SKM-1 (cell line): ENCODE data around the gene CRBN.

Experiments
- DNase-seq: peaks from one replicate; lab custom pipeline; 2025; ENCODE audit not compliant: unreplicated experiment; lab: John Stamatoyannopoulos, UW

CRBN gene

DNA sequence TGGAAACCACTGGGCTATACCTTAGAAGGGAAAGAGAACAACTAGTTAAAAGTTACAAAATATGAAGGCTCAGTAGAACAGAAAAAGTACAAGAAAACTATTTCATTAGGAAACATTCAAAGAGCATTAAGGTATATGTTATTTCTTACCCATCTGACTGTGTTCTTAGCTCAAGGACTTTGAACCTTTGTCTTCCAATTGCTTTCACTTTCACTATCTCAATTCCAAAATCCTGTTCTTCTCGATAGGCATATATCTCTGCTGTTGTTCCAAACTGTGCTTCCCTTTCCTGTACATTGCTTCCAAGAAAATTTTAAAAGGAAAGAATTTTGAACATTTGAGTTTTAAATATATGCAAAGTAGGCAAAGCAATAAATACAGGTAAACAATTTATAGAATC lies 6.9 kb downstream of the CRBN start:
- no peak for DNase-seq

GRCh38 chr3:3170998-3171397 lies 8.5 kb downstream of the CRBN start:
- DNase-seq = peak; percentile 6

DNA sequence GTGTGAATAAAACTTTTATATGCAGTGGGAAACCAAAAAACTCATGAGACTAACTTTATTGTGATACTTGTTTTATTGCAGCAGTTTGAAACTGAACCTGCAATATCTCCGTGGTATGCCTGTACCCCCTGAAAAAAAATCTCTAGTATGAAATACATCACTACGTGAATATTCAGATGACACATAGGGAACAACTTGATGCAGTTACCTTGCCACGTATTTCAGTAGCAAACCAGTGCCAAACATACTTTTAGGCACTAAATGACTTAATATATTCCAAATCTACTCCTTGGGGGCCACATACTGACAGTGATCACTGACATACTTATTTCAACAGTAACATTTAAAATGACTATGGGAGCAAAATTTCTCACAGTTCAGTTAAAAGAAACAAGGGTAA lies 13.8 kb downstream of the CRBN start:
- no peak for DNase-seq

DNA sequence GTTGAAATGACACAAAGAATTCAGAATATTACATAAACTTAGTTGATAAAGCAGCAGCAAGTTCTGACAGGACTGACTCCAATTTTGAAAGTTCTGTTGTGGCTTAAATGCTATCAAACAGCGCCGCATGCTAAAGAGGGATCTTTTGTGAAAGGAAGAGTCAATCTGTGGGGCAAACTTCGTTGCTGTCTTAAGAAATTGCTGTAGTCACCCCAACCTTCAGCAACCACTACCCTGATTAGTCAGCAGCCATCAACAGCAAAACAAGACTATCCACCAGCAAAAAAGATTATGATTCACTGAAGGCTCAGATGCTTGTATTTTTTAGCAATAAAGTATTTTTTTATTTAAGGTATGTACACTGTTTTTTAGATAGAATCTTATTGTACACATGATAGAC lies 14.2 kb downstream of the CRBN start:
- no peak for DNase-seq

GRCh38 chr3:3160826-3161225 lies 18.7 kb downstream of the CRBN start:
- DNase-seq = no peak

DNA sequence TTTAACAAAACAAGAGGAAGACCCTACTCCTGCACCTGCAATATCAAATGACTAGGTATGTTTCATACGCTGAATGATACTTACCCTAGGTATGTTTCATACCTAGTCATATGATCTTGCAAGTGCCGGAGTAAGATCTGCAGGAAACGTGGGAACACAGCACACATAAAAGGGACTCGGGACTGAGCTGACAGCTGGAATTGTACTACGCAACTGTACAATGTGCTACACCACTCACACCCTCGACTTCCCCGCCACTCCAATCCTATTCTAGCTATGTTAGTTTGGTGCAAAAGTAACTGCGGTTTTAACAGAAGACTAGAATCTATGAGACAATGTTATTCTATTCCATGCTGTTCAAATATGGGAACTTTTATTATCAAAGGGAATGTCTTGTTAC lies 22.0 kb downstream of the CRBN start:
- DNase-seq = no peak

DNA sequence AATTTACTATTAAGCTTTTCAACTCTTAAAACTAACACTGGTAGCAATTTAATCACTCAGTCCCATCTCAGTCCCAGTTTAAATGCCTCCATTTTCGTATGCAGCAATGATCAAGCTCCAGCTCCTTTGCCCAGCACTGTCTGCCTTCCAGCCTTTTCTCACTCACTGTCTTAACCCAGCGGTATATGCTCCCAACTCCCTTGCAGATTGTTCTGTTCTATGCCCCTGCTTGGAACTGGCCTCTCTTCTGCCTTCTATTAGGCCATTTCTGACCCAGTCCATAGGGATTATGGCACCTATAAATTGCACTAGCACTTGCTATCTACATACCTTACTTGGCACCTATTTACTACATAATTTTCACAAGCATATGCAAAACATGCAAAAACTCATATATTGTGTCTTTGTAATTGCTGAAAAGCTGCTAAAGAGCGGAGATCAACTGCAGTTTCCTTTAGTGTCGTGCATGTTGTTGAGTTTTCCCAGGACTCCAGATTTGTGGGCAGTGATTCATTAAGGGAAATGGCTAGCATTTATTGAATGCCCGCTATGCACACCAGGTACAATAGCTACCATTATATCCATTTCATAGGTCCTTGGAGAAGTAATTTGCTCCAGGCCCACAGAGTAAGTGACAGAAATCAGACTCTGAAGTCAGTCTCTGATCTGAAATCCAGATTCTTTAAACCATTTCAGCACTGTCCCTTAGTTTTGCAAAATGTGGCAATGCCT lies 24.4 kb downstream of the CRBN start:
- no peak for DNase-seq

- no peak for DNase-seq
Observed at GRCh38 chr3:3151513-3151912, 28.0 kb downstream of the CRBN start.

DNA sequence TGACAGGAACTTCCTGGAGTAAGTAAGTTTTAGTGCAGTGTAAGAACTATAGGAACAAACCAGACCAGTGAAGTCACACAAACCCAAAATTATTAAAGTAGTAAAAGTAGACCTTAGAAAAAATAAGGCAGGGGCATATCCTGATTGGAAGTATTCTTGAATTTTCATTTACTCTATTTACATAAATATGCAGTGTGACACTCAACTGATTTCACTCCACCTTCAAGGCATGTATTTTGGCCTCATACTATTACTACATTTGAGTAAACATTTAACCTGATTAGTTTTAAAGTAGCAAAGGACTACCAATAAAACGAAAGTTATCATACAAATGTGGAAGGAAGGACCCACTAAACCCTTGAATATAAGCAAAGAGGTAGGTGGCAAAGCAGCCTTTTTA lies 29.9 kb downstream of the CRBN start:
- no peak for DNase-seq

- no peak for DNase-seq
Observed at GRCh38 chr3:3145831-3146230, 33.7 kb downstream of the CRBN start.

- DNase-seq = no peak
Observed at GRCh38 chr3:3141939-3142338, 37.6 kb downstream of the CRBN start.

GRCh38 chr3:3137526-3137925 lies 42.0 kb downstream of the CRBN start:
- no peak for DNase-seq

- DNase-seq = no peak
Observed at GRCh38 chr3:3134750-3135448, 44.6 kb downstream of the CRBN start.

GRCh38 chr3:3133500-3133899 lies 46.0 kb downstream of the CRBN start:
- no peak for DNase-seq

DNA sequence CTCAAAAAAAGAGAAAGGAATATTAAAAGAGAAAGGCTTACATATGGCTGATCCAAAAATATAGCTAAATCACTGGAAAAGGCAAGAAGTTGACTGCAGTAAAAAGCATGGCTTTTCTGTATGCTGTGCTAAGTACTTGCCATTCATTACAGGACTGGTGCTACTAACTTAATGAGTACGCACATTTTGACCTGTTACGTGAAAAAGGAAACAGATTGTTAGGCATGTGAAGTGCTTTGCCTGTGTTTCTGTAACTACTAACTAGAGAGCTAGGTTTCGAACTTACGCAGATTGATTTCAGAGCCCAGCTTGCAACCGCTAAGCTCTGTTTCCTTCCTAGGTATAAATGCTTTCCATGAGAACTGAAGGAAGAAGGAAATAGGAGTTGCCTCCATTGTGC lies 49.9 kb downstream of the CRBN start:
- DNase-seq = no peak

GRCh38 chr3:3127432-3128010 lies 52.0 kb downstream of the CRBN start:
- DNase-seq = no peak

DNA sequence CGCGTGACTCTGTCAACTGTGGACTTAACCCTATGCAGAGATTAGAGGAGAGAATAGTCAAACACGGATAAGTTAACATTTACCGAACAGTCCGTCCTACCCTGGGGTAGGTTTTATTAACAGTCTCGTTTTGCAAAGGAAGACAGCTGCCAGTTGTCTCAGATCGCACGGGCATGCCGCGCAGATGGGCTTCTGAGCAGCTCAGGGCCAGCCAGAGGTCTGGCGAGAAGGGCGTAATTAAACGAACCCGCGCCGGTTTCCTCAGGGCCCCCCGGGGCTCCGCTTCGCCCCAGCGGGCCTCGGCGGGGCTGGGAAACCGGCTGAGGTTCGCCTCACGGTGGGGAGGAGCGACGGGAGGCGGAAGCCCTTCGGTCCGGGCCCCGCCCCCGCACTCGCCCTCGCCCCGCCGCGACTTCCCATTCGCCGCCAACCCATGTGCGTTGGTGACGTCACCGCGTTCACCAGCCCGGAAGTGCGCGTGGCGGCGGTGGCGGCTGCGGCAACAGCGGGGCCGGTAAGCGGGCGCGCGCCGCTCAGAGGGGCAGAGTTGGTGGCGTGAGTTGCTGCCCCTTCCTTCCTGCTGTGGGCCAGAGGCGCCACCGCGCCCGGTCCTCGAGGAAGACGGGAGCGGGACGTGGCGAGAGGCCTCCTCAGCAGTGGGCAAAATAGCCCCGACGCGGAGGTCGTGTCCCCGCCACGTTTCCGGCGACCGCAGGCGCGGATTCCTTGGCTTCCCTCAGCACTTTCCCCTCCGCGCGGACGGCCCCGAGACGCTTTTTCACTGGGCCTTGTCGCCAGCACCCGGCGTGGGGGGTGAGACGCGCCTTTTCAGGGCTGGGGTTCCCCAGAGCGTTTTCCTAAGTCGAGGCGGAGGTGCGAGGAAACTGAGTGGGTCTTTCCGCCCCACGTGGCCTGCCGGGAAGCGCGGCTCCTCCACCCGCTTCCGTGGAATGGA lies 52.7 kb downstream of the CRBN start, which contains the start of gene TRNT1:
Gene TRNT1 (plus strand): TSS at position 464 of the 955 bp plus-strand sequence. CDS start 2,101 bp downstream, outside the sequence.
- peak; percentile 55 for DNase-seq

DNA sequence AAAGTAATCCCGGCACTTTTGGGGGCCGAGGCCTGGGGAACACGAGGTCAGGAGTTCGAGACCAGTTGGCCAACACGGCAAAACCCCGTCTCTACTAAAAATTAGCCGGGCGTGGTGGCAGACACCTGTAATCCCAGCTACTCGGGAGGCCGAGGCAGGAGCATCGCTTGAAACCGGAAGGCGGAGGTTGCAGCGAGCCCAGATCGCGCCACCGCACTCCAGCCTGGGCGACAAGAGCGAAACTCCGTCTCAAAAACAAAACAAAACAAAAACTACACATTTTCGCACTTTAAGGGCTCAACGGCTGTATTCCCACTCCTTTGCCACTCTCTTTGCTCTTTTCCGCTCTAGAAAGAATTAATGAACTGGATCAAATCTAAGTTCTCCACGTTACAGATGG lies 53.5 kb downstream of the CRBN start:
- DNase-seq = no peak

- no peak for DNase-seq
Observed at GRCh38 chr3:3119393-3119851, 60.1 kb downstream of the CRBN start.

GRCh38 chr3:3117651-3118050 lies 61.8 kb downstream of the CRBN start:
- no peak for DNase-seq
